Measurements from ENCODE around the gene CIPC. TPM values are rescaled to one million over a fixed set of nuclear protein-coding genes. Genes with fewer than 3 reads are reported as not detected.

Gene CIPC
- total RNA-seq, 2 experiments from 2014 or later, result 20.9 to 43.4 TPM

DNA sequence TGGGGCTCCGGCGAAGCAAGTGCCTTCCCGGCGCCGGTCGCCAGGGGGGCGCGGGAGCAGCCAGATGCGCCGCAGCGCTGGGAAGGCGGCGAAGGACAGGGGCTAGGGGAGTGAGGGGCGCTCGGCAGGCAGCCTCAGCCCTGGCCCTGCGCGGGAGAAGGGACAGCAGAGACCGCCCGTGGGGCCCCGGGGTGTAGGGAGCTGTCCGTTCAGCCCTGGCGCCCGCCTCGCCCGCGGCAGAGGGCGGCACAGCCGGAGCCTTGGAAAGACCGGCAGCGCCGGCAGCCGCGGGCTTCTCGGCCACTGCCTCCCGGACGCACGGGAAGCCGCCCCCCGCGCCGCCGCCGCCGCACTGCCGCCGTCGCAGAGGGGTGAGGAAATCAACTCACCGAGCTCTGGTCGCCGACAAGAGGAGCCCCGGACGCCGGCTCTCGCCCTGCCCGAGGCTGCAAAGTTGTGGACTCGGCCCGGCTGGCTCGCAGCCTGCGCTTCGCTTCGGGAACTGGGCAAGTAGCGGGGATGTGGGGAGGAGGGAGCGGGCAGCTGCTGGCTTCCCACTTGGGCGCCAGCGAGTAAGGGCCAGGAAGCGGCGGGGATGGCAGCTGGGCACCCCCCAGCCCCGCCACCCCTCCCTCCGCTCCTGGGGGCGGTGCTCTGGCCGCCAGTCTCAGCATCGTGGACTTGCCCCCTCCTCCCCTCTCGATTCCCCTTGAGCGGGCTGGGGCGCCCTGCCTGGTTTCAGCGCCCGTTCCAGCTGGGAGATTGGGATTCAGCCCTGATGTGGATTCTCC is 43.4 kb downstream of the CIPC start, which contains the start of gene ZDHHC22:
ZDHHC22 (minus strand) TSS at position 578 of the 791 bp plus-strand sequence. CDS start 2,053 bp downstream, outside the sequence.
- H3K79me2 ChIP-seq (ENCODE audit: insufficient read depth, low read depth, low read length), result no peaks in the 10 kb centered on the region
- CTCF ChIA-PET (ENCODE audit: unreplicated experiment), result no interaction called here
- no peak within 1 kb of the TSS for H3K27ac ChIP-seq (ENCODE audit: low read depth, low read length, poor library complexity, severe bottlenecking)
- no peak within 1 kb of the TSS for H3K4me3 ChIP-seq (ENCODE audit: low read depth, low read length, poor library complexity, severe bottlenecking)
- TF ChIP-seq, protein P1, sequence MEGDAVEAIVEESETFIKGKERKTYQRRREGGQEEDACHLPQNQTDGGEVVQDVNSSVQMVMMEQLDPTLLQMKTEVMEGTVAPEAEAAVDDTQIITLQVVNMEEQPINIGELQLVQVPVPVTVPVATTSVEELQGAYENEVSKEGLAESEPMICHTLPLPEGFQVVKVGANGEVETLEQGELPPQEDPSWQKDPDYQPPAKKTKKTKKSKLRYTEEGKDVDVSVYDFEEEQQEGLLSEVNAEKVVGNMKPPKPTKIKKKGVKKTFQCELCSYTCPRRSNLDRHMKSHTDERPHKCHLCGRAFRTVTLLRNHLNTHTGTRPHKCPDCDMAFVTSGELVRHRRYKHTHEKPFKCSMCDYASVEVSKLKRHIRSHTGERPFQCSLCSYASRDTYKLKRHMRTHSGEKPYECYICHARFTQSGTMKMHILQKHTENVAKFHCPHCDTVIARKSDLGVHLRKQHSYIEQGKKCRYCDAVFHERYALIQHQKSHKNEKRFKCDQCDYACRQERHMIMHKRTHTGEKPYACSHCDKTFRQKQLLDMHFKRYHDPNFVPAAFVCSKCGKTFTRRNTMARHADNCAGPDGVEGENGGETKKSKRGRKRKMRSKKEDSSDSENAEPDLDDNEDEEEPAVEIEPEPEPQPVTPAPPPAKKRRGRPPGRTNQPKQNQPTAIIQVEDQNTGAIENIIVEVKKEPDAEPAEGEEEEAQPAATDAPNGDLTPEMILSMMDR (conservative IDR thresholded peaks at IDR 0.05; ENCODE audit: low read length), result no peak
- TF ChIP-seq EZH2phosphoT487 (IDR thresholded peaks at IDR 0.05; ENCODE audit: borderline replicate concordance, low read depth, low read length), result no peak
- POLR2A ChIA-PET, result interaction anchor here (0.7 to 1.5 kb wide), 2 partner anchors 42 to 100 kb away, joined by 3 read pairs; no protein-coding TSS in a partner anchor
- no peaks in the 10 kb centered on the region for H3K36me3 ChIP-seq (ENCODE audit: insufficient read depth, low read length)
- intact Hi-C loops (cut with micrococcal nuclease; ENCODE audit: unreplicated experiment), result no loop called here
- H2AFZ ChIP-seq (ENCODE audit: low read length), result no peak within 1 kb of the TSS
- no peaks in the 10 kb centered on the region; the same call in 1 of the 2 replicates for H4K20me1 ChIP-seq (ENCODE audit: insufficient read depth, low read length)
- no peaks in the 10 kb centered on the region for H3K4me1 ChIP-seq (ENCODE audit: insufficient read depth, low read length, poor library complexity, severe bottlenecking)
- no peak for DNase-seq (ENCODE audit: low spot score)
- H3K9me2 ChIP-seq (ENCODE audit: insufficient read depth, low read length), result no peaks in the 10 kb centered on the region
- H3K4me2 ChIP-seq (ENCODE audit: low read length), result no peak within 1 kb of the TSS
- no peaks in the 10 kb centered on the region for H3K9me3 ChIP-seq (ENCODE audit: low read length)
- BruUV-seq (replicated peaks), result no TSS peak

DNA sequence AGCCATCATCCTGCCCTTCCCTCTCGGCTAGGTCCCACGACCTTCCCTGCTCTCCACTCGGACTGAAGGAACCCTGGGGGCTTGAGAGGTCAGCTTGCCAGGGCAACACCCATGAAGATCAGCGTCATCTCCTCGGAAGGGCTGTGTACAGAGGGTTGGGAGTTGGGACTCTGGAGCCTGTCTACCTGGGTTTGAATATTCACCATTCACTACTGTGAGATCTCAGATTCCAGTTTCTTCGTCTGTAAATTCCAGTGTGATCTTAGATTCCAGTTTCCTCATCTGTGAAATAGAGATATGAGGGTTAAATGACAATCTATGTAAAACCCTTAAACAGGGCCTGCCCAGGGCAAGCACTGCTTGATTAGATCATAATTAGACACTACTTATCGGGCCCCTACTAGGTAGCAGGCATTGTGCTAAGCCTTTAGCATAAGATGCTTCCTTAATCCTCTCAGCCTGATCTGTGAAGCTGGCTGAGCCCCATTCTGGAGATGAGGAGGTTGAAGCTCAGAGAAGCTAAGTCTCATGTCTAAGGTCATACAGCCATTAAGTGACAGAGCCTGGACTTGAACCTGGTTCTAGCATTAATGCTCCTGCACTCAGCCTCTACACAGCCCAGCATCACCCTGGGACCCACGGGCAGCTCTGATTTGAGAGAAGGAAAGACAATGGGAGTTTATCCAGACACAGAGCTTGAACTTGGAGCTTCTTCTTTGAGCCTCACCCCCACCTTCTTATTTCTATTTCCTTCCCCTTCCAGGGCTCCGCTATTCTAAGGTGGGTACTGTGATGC is 44.1 kb downstream of the CIPC start:
- H3K4me3 ChIP-seq (ENCODE audit: low read depth, low read length, poor library complexity, severe bottlenecking), result no peak overlapping the region
- no peak overlapping the region for H3K4me2 ChIP-seq (ENCODE audit: low read length)
- H3K4me1 ChIP-seq (ENCODE audit: insufficient read depth, low read length, poor library complexity, severe bottlenecking), result no peaks in the 10 kb centered on the region
- H4K20me1 ChIP-seq (ENCODE audit: insufficient read depth, low read length), result no peaks in the 10 kb centered on the region; the same call in 1 of the 2 replicates
- no peak overlapping the region for H2AFZ ChIP-seq (ENCODE audit: low read length)
- POLR2A ChIA-PET, result interaction anchor here (0.7 to 1.5 kb wide), 3 partner anchors 43 to 99 kb away, joined by 3 read pairs; no protein-coding TSS in a partner anchor
- TF ChIP-seq, protein P1 (conservative IDR thresholded peaks at IDR 0.05; ENCODE audit: low read length), result no peak
- no peak for TF ChIP-seq EZH2phosphoT487 (IDR thresholded peaks at IDR 0.05; ENCODE audit: borderline replicate concordance, low read depth, low read length)
- no peaks in the 10 kb centered on the region for H3K79me2 ChIP-seq (ENCODE audit: insufficient read depth, low read depth, low read length)
- CTCF ChIA-PET (ENCODE audit: unreplicated experiment), result interaction anchor here (2.2 kb wide), 1 partner anchor 10 kb away, joined by 9 read pairs; no protein-coding TSS in a partner anchor
- no TSS peak for BruUV-seq (replicated peaks)
- H3K9me2 ChIP-seq (ENCODE audit: insufficient read depth, low read length), result no peaks in the 10 kb centered on the region
- no peak for DNase-seq (ENCODE audit: low spot score)
- intact Hi-C loops (cut with micrococcal nuclease; ENCODE audit: unreplicated experiment), result no loop called here
- H3K27ac ChIP-seq (ENCODE audit: low read depth, low read length, poor library complexity, severe bottlenecking), result no peak overlapping the region
- H3K36me3 ChIP-seq (ENCODE audit: insufficient read depth, low read length), result no peaks in the 10 kb centered on the region
- no peaks in the 10 kb centered on the region for H3K9me3 ChIP-seq (ENCODE audit: low read length)
